Inflammatory macrophage treated with lipopolysaccharide for 4 hours (primary cell): ENCODE measurements around the gene NAT16.
A peak's percentile ranks its signal among the peaks of the same experiment; 100 is the strongest.

ENCODE experiments used
- DNase-seq: peaks from one replicate; pipeline ENCODE4 v3.0.0-alpha.2; 2020

The NAT16 gene

DNA sequence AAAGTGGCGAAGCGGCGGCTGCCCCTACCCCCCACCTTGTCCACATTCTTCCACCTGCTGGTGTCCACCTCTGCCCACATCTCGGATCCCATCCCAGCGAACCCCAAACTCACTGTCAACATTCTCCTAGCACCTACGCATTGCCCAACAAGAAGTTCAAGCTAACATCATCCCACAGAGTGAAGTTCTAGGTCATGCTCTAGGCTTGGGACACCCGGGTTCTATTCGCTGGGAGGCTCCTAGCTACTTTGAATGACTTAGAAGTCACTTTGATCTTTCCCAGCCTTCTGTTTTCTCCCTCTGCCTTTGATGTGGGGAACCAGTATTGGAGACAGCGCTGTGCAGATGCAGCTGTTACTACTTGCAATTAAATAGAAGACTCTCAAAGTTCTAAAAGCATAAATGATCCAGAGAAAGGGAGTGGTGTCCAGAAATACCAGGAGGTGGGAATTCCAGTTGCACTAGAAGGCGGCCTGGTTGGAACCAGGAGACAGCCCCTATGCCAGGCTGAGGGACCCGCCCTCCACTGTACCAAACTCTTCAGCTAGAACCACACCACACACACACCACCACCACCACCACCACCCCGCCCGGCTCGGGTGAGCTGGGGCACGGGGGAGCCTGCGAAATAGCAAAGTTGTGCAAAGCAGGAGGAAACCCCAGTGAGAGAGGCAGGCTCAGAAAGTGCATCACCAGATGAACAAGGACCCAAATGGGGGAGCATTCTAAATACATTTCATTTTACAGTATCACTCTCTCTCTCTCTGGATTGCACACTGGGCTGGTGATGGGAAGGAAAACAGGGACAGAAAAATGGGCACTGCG is 9.3 kb downstream of the NAT16 start:
- peak; percentile 54 for DNase-seq

DNA sequence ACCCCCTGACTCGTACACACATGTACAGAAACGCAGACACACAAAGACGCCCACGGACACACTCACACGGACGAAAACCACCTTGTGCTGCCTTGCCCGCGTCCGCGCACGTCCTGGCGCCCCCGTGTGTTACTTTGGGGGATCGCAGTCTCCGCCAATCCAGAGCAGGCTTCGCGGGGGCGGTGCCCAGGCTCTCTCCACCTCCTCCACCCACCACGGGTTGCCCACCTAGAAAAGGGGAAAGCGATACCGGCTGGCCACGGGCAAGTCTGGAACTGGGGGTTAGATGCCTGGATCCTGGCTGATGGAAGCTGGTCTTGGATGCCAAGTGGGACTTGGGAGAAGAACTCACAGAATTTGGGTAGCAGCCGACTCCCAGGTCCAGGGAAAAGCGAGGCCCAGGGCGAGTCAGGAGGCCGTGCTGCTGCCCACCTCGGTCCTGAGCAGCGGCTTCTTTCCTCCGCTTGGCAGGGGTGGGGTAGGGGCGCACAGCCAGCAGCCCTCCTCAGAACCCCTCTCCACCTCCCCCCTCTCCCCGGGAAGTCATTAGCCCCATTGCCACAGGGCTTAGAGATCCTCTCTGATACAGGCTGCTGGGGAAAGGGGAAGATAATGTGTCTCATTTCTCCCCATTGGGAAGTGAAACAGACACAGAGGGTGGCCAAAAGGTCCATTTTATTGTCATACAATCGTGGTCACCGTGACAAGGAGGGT is 10.1 kb downstream of the NAT16 start:
- peak; percentile 78 for DNase-seq

DNA sequence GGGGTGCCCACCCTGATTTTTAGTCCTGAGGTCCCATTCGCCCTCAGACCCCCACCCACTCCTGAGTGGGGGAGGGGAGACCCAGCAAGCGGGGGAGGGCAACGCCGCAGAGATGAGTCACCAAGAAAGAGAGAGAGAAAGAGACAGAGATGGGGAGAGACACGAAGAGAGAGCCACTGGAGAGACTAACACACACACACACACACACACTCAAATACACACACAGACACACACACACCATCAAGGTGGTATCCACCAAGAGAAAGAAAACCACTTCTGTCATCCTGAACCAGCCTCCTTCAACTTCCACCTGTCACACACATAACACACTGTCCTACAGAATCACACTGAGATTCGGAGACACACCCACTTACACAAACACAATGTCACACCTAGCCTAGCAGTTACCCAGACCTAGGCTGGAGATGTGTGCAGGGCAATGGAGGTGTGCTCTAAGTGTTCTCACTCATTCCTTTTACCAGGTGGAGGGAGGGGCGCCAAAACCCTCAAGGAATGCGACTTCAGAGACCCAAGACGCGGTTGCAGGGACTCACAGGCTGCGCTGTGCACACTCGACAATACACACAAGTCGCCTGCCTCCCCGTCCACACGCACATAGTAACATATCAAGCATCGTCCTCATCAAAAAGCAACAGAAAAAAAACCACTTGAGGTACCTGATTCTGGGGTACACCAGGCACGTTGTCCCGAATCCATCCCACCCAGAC is 10.8 kb downstream of the NAT16 start:
- DNase-seq, result no peak

DNA sequence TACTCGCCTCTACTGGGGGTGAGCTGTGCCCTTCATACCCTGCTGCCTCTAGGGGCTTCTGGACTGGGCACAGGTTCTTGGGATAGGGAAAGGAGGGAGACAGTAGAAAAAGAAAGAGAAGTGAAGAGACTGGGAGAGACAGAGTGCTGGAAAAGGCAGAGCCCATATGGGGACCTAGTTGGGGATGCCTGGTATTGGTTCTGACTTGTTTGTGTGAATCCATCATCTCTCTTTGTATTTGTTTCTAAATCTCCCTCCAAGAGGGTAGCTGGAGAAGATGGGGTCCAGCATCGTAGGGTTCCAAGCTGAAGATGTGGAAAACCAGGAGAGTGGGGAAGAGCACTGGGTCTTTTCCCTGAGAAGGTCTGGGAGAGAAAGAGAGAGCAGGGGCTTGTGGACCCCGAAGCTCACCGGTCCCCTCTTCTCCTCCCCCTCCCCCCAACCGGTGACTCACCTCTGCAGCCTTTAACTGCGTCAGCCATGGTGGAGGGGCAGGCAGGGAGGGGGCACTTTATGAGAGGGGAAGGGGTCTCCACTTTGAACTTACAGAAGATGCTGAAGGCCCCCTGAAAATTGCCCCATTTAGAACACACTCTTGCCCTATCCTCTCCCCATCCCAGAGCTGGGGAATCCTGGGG is 11.6 kb downstream of the NAT16 start:
- DNase-seq, result no peak

DNA sequence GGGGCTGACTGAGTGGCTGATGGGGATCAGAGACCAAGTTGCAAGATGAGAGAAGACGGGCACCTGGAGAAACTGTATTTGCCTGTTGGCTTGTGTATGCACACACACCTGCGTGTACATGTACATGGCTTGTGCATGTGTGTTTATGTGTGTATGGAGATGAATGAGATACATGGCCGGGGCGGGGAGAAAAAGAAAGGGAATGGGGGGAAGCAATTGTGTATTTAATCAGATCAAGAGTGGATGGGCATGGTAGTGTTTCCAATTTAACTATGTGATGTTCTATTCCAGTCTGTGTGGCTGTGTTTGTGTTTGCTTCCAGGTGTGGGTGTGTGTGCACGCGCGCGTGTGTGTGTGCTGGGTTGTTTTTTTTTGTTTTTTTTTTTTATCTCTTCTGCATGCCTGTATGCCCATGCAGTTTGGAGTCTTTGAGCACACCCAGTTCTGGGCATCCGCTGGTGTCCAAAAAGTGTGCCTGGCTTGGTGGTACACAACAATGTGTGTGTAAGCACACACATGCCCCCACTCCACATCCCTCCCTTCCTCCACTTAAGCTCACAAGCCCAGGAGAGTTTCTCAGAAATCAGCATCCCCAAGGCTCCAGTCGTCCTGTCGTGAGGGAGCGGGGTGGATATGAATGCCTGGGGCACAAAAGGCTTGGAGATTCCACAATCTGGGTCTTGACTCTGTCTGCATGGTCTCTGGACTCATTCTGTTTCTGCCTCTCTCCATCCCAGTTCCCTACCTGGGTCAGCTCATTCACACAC is 12.3 kb downstream of the NAT16 start:
- no peak for DNase-seq

DNA sequence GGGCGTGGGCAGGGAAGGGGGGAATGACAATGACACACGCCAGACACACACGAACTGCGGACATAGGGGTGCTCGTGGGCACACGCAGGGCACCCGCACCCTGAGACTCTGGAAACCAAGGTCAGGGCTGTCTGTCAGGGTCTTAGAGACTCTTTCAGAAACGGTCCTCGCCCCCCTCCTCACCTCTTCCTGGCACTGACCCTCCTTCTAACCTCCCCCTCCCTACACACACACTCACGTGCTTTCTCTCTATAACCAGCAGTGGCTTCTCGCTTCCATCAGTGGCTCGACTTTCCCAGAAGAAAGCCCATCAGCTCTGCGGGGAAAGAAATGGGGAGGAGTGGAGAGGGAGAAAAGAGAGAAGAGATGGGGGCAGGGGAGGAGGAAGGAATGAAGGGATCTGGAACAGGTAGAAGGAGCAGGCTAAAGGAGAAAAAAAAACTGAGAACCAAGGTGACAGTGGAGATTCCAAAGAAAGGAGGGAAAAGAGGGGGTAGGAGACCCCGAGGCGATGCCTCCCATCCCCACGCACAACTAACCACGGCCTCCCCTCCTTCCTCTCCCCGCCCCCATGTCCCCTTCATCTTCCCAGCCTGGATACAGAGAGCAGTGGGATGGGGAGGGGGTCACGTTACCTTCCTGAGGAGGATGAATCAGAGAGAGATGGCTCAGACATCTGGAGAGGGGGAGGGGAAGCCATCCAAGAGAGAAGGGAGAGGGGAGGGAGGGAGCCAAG is 13.0 kb downstream of the NAT16 start:
- no peak for DNase-seq

DNA sequence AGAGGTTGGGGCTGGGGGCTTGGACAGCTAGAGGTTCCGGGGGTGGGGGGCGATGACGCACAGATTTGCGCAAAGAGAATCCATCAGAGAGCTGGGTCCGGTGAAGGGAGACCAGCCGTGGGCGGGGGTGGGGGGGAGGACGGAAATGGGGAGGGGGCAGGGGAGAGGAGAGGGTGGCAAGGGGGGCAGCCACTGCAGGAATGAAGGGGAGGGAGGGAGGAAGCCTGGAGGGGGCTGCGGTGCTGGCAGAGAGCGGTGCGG is 13.5 kb downstream of the NAT16 start:
- DNase-seq, result no peak

DNA sequence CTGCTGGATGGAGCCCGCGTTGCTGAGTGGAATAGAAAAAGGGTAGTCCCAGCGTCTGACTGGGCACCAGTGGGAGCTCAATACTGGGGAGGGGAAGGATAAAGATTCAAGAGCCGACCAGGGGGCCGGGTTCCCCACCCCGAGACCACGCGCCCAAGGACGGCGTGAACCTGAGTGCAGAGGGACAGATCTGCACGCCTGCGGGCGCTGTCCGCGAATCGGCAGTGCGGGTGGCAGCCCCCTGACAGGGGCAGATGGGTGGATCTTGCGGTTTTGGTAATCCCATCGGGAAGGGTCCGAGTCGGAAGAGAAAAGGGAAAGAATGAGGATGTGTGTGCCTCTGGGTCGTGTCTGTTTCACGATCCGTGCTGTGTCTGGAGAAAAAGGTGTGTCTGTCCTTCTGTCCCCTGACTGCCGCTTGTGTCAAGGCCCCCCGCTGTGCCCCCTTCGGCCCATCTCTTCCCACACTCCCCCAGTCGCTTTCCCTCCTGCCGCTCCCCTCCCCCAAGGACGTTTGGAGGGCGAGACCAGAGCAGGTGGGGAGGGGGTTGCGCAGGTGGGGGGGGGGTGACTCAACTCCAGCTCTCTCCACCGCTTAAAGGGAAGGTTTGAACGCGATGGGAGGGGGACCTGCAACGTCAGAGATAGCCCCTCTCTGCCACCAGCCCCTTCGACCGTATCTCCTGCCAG is 14.0 kb downstream of the NAT16 start:
- DNase-seq, result no peak

DNA sequence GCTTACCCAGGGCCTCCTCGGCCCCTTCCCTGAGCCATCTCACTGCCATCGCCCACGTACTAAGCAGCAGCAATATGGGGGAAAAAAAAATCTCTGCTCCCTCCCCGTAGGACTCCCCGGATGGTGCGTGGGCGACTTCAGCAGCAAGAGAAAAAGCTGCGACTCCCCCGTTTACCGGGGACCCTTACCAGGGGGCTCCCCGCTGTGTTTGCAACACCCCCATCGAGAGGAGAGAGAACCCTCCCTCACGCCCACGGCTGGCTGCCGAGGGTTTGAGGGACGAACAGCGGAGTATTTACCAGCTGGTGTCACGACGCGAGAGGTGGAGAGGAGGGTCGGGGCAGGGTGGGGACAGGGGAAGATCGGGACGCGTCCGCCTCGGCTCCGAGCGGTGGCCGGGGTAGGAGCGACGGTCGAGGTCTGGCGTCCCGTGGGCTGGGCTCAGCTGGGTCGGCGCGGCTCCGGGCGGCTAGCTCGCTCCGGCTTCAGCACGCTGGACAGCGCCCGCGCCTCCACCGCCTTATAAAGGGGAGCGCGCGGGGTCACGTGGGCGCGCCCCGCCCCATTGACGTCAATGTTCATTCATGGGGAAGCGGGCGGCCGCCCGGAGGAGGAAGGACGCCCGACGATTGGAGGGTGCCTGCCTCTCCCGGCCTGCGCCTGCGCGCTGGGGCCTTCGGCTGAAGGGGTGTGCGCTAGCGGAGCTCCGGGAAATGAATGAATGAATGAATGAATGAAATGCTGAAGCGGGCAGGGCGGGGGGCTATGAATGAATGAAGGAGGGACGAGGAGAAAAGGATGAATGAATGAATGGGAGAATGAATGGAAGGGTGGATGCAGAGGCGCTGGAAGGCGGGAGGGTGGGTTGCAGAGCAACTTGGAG is 14.8 kb downstream of the NAT16 start, which contains the start of gene VGF:
Gene VGF, minus strand, starts transcription at position 495 of the 883 bp plus-strand sequence. CDS start 726 bp downstream, outside the sequence.
- peak; percentile 97 for DNase-seq

DNA sequence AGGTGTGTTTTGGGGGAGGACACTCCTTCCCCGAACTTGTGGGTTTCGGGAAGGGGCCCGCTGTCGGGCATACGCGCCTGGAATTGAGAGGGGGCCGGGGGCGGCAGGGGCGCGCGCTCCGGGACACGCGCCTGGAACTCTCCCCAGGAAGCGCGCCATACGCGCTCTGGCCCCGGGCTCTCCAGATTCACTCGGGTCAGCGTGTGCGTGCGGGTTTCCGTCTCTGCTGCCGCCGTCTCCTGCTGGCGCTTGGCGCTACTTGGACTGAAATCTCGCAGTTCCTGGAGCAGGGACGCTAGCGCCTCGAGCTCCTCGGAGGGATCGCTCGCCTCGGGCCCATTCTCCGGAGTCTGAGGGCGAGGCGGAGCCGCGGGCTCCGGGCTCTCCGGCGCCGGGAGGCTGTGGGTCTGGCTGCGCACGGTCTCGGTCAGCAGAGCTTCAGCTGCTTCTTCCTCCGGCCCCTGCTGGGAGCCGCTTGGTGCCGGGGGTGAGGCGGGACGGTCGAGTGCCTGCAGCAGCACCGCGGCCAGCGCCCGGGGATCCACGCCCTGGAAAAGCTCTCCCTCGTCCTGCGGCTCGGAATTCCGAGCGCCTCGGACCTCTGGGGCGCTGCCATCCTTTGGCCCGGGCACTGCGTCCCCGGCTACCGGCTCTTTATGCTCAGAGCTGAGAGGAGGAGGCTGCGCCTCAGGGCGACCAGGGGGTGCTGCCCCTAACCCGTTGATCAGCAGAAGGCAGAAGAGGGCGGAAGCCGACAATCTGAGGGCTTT is 15.8 kb downstream of the NAT16 start:
- DNase-seq, result no peak

DNA sequence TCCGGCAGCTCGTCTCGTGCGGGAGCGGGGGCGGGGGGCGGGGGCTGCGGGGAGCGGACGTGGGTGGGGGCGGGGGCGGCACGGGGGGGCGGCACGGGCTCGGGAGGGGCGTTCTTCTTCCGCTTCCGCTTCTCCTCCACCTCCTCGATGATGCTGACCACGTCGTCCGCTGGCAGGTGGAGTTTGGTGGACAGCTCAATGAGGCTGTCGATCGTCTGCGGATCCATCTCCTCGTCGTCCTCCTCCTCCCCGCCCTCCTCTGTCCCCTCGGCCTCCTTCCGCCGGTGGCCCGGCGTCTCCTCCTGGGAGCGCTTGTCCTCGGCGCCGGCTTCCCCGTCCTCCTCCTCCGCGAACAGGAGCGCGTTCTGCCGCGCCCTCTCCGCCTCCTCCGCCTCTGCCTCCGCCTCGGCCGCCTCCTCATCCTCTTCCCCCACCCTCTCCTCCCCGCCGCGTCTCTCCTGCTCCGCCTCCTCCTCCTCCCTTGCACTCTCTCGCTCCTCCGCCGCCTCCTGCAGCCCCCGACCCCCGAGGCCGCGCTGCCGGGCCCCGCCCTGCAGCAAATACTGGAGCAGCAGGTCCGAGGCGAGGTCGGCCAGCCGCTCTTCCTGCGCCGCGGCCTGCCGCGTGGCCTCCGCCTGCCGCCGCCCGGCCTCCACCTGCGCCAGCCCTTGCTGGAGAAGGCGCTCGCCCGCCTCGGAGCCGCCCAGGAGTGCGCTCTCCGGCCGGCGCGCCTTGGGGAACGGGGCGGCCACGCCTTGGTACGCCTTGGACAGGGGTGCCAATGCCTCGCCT is 16.6 kb downstream of the NAT16 start:
- no peak for DNase-seq

DNA sequence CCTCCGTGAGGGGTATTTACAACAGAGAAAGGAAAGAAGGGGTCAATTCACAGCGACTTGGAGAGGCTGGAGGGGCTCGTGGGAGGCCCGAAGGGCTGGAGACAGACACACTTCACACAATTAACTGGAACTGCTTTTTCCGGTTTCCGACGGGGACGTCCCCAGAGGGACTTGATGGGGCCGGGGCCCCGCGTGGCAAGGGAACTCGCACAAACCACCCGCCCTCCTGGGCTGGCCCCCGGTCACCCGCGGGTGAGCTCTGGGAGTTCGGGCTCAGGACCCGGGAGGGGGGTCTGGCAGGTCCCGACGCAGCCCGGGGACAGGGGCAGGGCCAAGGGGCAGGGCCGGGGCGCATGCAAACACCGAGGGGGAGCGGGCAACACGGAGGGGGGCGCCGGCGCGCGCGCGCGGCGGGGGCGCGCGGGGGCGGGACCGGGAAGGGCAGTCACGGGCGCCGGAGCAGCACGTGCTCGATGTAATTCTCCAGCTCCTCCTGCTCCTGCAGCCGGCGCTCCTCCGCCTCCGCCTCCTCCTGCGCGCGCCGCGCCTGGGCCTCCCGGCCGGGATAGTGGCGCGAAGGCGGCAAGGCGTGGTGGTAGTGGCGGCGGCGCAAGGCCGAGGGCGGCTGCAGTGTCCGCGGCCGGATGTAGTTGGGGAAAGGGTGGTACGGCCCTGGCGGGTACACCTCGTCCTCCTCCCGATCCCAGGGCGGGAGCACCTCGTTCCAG is 17.4 kb downstream of the NAT16 start:
- DNase-seq, result peak; percentile 17

DNA sequence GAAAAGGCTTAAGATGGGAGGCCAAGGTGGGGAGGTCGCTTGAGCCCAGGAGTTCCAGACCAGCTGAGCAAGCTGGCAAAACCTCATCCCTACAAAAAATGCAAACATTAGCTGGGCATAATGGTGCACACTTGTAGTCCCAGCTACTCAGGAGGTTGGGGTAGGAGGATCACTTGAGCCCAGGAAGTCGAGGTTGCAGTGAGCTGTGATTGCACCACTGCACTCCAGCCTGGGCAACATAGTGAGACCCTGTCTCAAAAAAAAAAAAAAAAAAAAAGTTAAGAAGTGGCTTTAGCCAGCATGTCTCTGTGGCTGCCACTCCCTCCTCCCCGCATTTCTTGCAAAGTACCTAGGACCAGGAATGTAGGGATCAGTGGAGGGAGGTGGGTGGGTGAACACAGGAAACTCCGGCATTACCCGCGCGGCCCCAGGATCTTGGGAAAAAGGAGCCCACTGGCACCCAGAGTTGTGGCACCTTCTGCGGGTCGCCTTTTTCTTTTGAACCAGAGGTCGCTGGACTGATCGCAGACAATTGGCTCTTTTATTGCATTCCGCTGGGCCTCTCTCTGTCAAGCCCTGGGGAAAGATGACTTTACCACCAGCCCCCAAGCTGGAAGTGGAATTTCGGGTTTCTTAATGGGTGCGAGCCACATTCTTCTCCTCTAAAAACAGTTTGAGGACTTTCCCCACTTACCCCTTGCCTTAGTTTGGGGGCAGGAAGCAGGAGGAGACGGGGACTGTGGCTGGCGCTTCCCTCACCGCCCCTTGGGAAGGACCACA is 18.2 kb downstream of the NAT16 start:
- DNase-seq, result no peak

DNA sequence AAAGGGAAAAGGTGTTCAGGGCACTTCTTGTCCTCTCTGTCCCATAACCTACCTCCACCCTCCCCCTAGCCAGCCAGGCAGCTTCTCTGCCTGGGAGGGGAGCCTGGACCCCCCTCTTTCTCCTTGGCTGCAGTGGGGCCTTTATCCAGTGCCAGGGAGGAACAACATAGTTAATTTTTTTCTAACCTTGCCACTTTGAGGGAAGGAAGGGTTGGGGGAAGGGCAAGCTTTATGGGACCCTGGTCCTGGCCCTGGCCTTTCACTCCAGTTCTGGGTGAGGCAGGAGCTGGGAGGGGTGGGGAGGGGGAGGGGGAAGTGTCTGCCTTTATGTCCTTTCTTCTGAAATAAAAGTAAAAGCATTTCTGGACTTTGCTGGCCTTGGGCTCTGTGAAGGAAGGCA is 19.2 kb downstream of the NAT16 start:
- no peak for DNase-seq

DNA sequence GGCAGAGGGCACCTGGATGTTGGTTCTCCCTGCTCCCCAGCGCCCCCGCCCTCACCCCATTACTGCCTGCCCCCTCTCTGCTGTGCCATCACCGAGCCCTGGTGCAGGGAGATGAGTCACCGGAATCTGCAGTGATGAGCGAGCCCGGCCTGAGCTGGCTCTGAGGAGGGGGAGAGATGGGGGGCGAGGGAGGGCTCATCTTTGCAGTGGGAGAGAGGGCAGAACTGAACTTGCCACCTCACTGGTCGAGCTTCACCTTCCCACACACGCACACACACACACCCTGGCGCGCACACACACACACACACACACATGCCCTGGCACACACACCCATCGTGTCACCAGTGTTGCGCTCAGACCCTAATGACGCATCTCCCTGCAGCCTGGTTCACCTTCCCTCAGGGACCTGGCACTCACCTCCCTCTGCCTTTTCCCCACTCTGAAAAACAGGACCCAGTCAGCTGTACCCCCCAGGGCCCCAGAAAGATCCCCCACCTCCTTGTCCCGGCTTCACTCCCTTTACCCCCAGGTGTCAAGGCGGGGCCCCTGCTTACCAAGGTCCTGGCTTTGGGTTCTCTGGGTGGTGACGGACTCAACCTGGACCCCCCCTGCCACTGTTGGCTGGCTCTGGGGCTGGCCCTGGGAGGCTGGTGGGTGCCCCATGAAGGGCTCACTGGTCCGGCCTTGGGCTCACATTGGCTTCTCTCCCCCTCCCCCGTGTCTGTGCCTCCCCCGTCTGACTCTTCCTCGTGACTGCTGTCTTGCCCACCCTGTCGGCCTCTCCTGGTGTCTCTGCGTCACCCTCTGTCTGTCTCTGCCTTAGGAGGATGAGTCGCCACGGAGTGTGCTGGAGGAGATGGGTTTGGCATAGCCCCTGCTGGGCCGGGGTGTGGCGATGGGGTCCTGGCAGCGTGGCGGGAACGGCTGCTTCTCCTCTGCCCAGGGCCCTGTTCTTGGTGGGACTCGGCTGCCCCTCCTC is 20.1 kb downstream of the NAT16 start:
- no peak for DNase-seq
